K562 (cell line): ENCODE data around the gene CD48. TPM values are rescaled to one million over a fixed set of nuclear protein-coding genes. Genes with fewer than 3 reads are reported as not detected.

ENCODE experiments used
- ATAC-seq: fragments of 200-7000 bp; cut with Tn5 transposase; 3 replicates; pipeline ENCODE4 v1.9.1; 2020; ENCODE audit warnings: moderate library complexity
- BruUV-seq: library from RNA; stranded (reverse); fragments of 400-500 nt; replicated peaks from 2 replicates; lab custom pipeline; 2021; lab: Mats Ljungman, UMichigan
- CTCF ChIA-PET: fragments of 300-600 bp; formaldehyde crosslinking; extraction: SDS; loops from one replicate; lab custom pipeline; 2021; ENCODE audit warnings: low intra/inter-chr PET ratio; lab: Yijun Ruan, JAX
- POLR2A ChIA-PET: fragments of 300-600, 350-650 bp; sonication (Branson Sonifier 250); formaldehyde crosslinking; extraction: SDS; loops from one replicate; lab custom pipeline; 2021; ENCODE audit warnings: antibody characterized with exemption, inconsistent platforms; lab: Yijun Ruan, JAX
- DNase-seq, 4 experiments: peaks; one replicate each; pipeline versions ENCODE4 v3.0.0 to v3.0.0-alpha.2; 2011 to 2018; ENCODE audit warnings: low spot score in 3 of 4, mixed read lengths in 3 of 4; ENCODE audit errors: extremely low read depth in 1 of 4
- FAIRE-seq: peaks from 2 replicates; lab custom pipeline; 2011; peaks lifted over from hg19 to GRCh38; lab: Jason Lieb, UNC
- H2AFZ ChIP-seq: 2 replicates; pipeline ENCODE4 v1.6.0; 2011; ENCODE audit warnings: low read depth, low read length, control low read depth, inconsistent platforms
- H3K27ac ChIP-seq: fragments of 200-600 bp; 3 replicates; pipeline ENCODE4 v1.8.0; 2011; ENCODE audit warnings: low read depth, mild to moderate bottlenecking, control low read depth, inconsistent platforms, low read length, moderate library complexity, mixed read lengths; ENCODE audit errors: extremely low read depth
- H3K27me3 ChIP-seq, 2 experiments: fragments of 300-600 bp in 1 of 2; 2 replicates in 1 of 2; 3 replicates in 1 of 2; pipeline versions ENCODE4 v1.6.0 to v1.8.0; 2011; ENCODE audit warnings: inconsistent platforms in 2 of 2, low read length in 2 of 2, mild to moderate bottlenecking in 1 of 2, mixed read lengths in 1 of 2, moderate library complexity in 1 of 2; ENCODE audit not compliant: control insufficient read depth in 2 of 2, insufficient read depth in 2 of 2
- H3K36me3 ChIP-seq: fragments of 300-600 bp; 3 replicates; pipeline ENCODE4 v1.8.0; 2011; ENCODE audit warnings: mild to moderate bottlenecking, low read length, inconsistent platforms; ENCODE audit not compliant: control insufficient read depth, insufficient read depth
- H3K4me1 ChIP-seq, 2 experiments: fragments of 200-600 bp in 1 of 2; replicated peaks in 1 of 2; 2 replicates in 1 of 2; 3 replicates in 1 of 2; pipeline versions ENCODE4 v1.5.1 to v1.8.0; 2011; ENCODE audit warnings: inconsistent platforms in 2 of 2, low read length in 2 of 2, mild to moderate bottlenecking in 1 of 2, mixed read lengths in 1 of 2, moderate library complexity in 1 of 2; ENCODE audit not compliant: control insufficient read depth in 2 of 2, insufficient read depth in 2 of 2
- H3K4me2 ChIP-seq: 2 replicates; pipeline ENCODE4 v1.6.1; 2011; ENCODE audit warnings: low read length, control low read depth, inconsistent platforms, mixed read lengths; ENCODE audit not compliant: insufficient read depth
- H3K4me3 ChIP-seq: fragments of 200-600 bp; sonication (generic), shearing (Covaris generic); 2 replicates; pipeline ENCODE4 v1.5.1; 2016; ENCODE audit warnings: control low read depth, inconsistent platforms
- H3K79me2 ChIP-seq: fragments of 200-600 bp; 3 replicates; pipeline ENCODE4 v1.8.0; 2011; ENCODE audit warnings: low read length, inconsistent platforms; ENCODE audit not compliant: control insufficient read depth, insufficient read depth
- H3K9ac ChIP-seq, 2 experiments: 2 replicates each; pipeline versions ENCODE4 v1.6.0 to v1.6.1; 2011; ENCODE audit warnings: low read depth in 2 of 2, low read length in 2 of 2, control low read depth in 1 of 2, inconsistent platforms in 1 of 2, mild to moderate bottlenecking in 1 of 2, mixed read lengths in 1 of 2; ENCODE audit not compliant: insufficient read depth in 1 of 2
- H3K9me1 ChIP-seq: one replicate; pipeline ENCODE4 v1.6.0; 2011; ENCODE audit warnings: inconsistent platforms, mild to moderate bottlenecking, low read length, moderate library complexity; ENCODE audit not compliant: control insufficient read depth, insufficient read depth
- H3K9me3 ChIP-seq: replicated peaks from 2 replicates; pipeline ENCODE4 v1.5.1; 2011; ENCODE audit warnings: low read depth, low read length, inconsistent platforms; ENCODE audit not compliant: control insufficient read depth, insufficient read depth
- H4K20me1 ChIP-seq: replicated peaks from 2 replicates; pipeline ENCODE4 v1.6.1; 2011; ENCODE audit warnings: low read length, inconsistent platforms, mixed read lengths; ENCODE audit not compliant: control insufficient read depth, insufficient read depth
- PATZ1 ChIP-seq: fragments of 250-450 bp; sonication (Bioruptor Pico); IDR thresholded peaks from 2 replicates; pipeline ENCODE4 v1.5.0; 2020; ENCODE audit warnings: mild to moderate bottlenecking, borderline replicate concordance
- POLR3G ChIP-seq: IDR thresholded peaks from 2 replicates; pipeline ENCODE4 v1.6.1; 2011; ENCODE audit not compliant: insufficient read length, insufficient replicate concordance; ENCODE audit errors: extremely low read depth
- RAD21 ChIP-seq, 2 experiments: fragments of 250-450 bp in 1 of 2; fragments of 450-650 bp in 1 of 2; sonication (Bioruptor Pico) in 1 of 2; formaldehyde crosslinking in 1 of 2; IDR thresholded peaks in 1 of 2; conservative IDR thresholded peaks in 1 of 2; 2 replicates each; pipeline versions ENCODE4 v1.4.0 to v1.8.0; 2020 to 2022; ENCODE audit warnings: mild to moderate bottlenecking in 2 of 2, moderate library complexity in 1 of 2
- THAP7 ChIP-seq: fragments of 250-450 bp; sonication (Bioruptor Pico); IDR thresholded peaks from 2 replicates; pipeline ENCODE4 v1.5.0; 2021
- ZNF699 ChIP-seq: fragments of 250-450 bp; sonication (Bioruptor Pico); IDR thresholded peaks from 2 replicates; pipeline ENCODE4 v1.8.0; 2021; ENCODE audit warnings: mild to moderate bottlenecking, moderate library complexity; ENCODE audit not compliant: insufficient replicate concordance
- ZZZ3 ChIP-seq: fragments of 450-650 bp; IDR thresholded peaks from 2 replicates; pipeline ENCODE4 v1.6.1; 2016; ENCODE audit warnings: antibody characterized with exemption, mild to moderate bottlenecking, moderate library complexity
- WGBS: fragments of 100-300 bp; shearing (Covaris generic); methylation state at CpG from one replicate; pipeline ENCODE4 v1.1.6; 2016; ENCODE audit warnings: low coverage, mixed read lengths; ENCODE audit not compliant: insufficient coverage; ENCODE audit errors: missing lambda C conversion rate; 5-methylcytosine and 5-hydroxymethylcytosine counted together
- in situ Hi-C: fragments of 300-500 bp; cut with MboI; formaldehyde crosslinking; loops from 4 replicates; pipeline ENCODE4 v1.15.0; 2018; ENCODE audit warnings: inconsistent platforms, mixed read lengths
- intact Hi-C: fragments of 100-400 bp; cut with micrococcal nuclease; formaldehyde crosslinking; loops from 2 replicates; pipeline ENCODE4 v1.14.2; 2022
- polyA plus RNA-seq, 8 experiments: library from polyadenylated mRNA; depleted of rRNA in 4 of 8; stranded (reverse) in 5 of 8; unstranded in 3 of 8; fragments of >200 nt; fragmentation: Nextera tagmentation in 2 of 8; fragmentation: Illumina TruSeq in 1 of 8; extraction: Ambion mirVana in 2 of 8; extraction: Trizol in 1 of 8; gene quantifications; 2 replicates each; pipeline versions ENCODE4 v1.2.1 to v1.2.3, GENCODE V29; 2011 to 2014; ENCODE audit warnings: inconsistent platforms in 1 of 8, missing spikeins in 1 of 8
- total RNA-seq, 7 experiments: library from RNA; depleted of rRNA in 6 of 7; stranded (reverse); fragments of >200 nt in 6 of 7; fragmentation: Illumina TruSeq in 2 of 7; extraction: Trizol in 2 of 7; gene quantifications; 2 replicates each; pipeline versions ENCODE4 v1.2.1 to v1.2.3, GENCODE V29; 2011 to 2021; ENCODE audit warnings: low replicate concordance in 1 of 7

The CD48 gene
- total and polyA plus RNA-seq, 9 of the 15 experiments (the other 6 are each of a cell fraction or from before 2014, with no cell fraction given), result 0.10 to 0.42 (median 0.29) TPM; not detected in 3

GRCh38 chr1:160637065-160637464 is 74.6 kb downstream of the CD48 start:
- Histone ChIP-seq H2AFZ (no peak overlapping the region), H3K27ac (no peak overlapping the region), H3K4me3 (no peak overlapping the region), H3K4me2 (no peak overlapping the region), H3K9me1 (no peaks in the 10 kb centered on the region), H3K36me3 (no peaks in the 10 kb centered on the region), H3K9me3 (no peaks in the 10 kb centered on the region), H3K27me3 (no peaks in the 10 kb centered on the region), H3K79me2 (no peaks in the 10 kb centered on the region), H4K20me1 (no peaks in the 10 kb centered on the region), H3K9ac (no peak overlapping the region), H3K4me1 (peaks cover 0 to 3% of the 10 kb centered on the region in 2 experiments; a peak in 2 of 5 replicates)
- ChIA-PET POLR2A (no interaction called here), CTCF (no interaction called here)
- no peak for ATAC-seq
- no peak for TF ChIP-seq RAD21 (CRISPR knock-in tag; conservative IDR thresholded peaks at IDR 0.05 in 1 of 2, IDR thresholded peaks at IDR 0.05 in 1 of 2)
- no peak for TF ChIP-seq PATZ1
- TF ChIP-seq ZNF699, result no peak
- no peak for TF ChIP-seq ZZZ3
- no peak for TF ChIP-seq POLR3G
- TF ChIP-seq THAP7 (CRISPR knock-in tag), result no peak
- intact Hi-C loops (no loop called here), in situ Hi-C loops (no loop called here)
- WGBS, result 74% methylated on average over 8 of the region's 8 CpGs
- FAIRE-seq, result no peak
- DNase-seq, result no peak
- no TSS peak for BruUV-seq
